A549 (cell line): ENCODE data around the gene RGS13.

Experiments used
- CTCF ChIP-seq: fragments of >200 bp; sonication (Bioruptor Twin); formaldehyde crosslinking; IDR thresholded peaks from 3 replicates; pipeline ENCODE4 v1.5.1; 2016
- ELK1 ChIP-seq: fragments of 150-350 bp; IDR thresholded peaks from 2 replicates; pipeline ENCODE4 v1.6.1; 2014; ENCODE audit warnings: low read depth, mild to moderate bottlenecking, low read length
- ESRRA ChIP-seq: fragments of 150-350 bp; IDR thresholded peaks from 2 replicates; pipeline ENCODE4 v1.6.1; 2014; ENCODE audit warnings: mild to moderate bottlenecking, low read length, borderline replicate concordance
- JUN ChIP-seq, 2 experiments: fragments of >200 bp; sonication (Bioruptor Twin); formaldehyde crosslinking; IDR thresholded peaks; 2 replicates in 1 of 2; 3 replicates in 1 of 2; pipeline ENCODE4 v1.6.1; 2016 to 2017
- NPAS2 ChIP-seq: fragments of 250-450 bp; sonication (Bioruptor Pico); IDR thresholded peaks from 2 replicates; pipeline ENCODE4 v1.8.0; 2022; ENCODE audit warnings: mild to moderate bottlenecking, moderate library complexity, borderline replicate concordance
- POLR2A ChIP-seq: IDR thresholded peaks from 2 replicates; pipeline ENCODE4 v1.6.1; 2012; ENCODE audit warnings: mild to moderate bottlenecking, low read length
- RAD21 ChIP-seq, 2 experiments: fragments of >200 bp in 1 of 2; sonication (Bioruptor Twin) in 1 of 2; formaldehyde crosslinking in 1 of 2; IDR thresholded peaks in 1 of 2; conservative IDR thresholded peaks in 1 of 2; 2 replicates in 1 of 2; 3 replicates in 1 of 2; pipeline ENCODE4 v1.6.1; 2012 to 2018; ENCODE audit warnings: inconsistent platforms in 1 of 2

GRCh38 chr1:192700834-192701271 lies 64.9 kb downstream of the RGS13 start:
- TF ChIP-seq NPAS2: no peak
- no peak for TF ChIP-seq CTCF
- no peak for TF ChIP-seq ELK1
- no peak for TF ChIP-seq RAD21 (conservative IDR thresholded peaks at IDR 0.05 in 1 of 2, IDR thresholded peaks at IDR 0.05 in 1 of 2)
- TF ChIP-seq POLR2A: no peak
- TF ChIP-seq ESRRA: no peak
- TF ChIP-seq JUN (IDR thresholded peaks at IDR 0.05): no peak
